H1 (cell line): ENCODE results near the gene NKTR. TPM values are rescaled to one million over a fixed set of nuclear protein-coding genes. Genes with fewer than 3 reads are reported as not detected.

Experiments used
- CTCF ChIA-PET: fragments of 300-600 bp; sonication (Branson Sonifier 250); formaldehyde crosslinking; loops from one replicate; lab custom pipeline; 2021; ENCODE audit not compliant: partially characterized antibody; lab: Charles Lee
- POLR2A ChIA-PET: fragments of 300-600 bp; sonication (Branson Sonifier 250); formaldehyde crosslinking; loops from one replicate; lab custom pipeline; 2021; ENCODE audit warnings: inconsistent platforms; ENCODE audit not compliant: partially characterized antibody; lab: Charles Lee
- DNase-seq, 2 experiments: peaks; one replicate each; pipeline versions ENCODE4 v3.0.0 to v3.0.0-alpha.2; 2010 to 2022; ENCODE audit warnings: low spot score in 2 of 2, low read depth in 1 of 2, mixed read lengths in 1 of 2
- FAIRE-seq: peaks from 2 replicates; lab custom pipeline; 2011; peaks lifted over from hg19 to GRCh38; lab: Jason Lieb, UNC
- H2AFZ ChIP-seq: 2 replicates; pipeline ENCODE4 v1.8.1; 2012; ENCODE audit warnings: low read length, inconsistent platforms
- H2AK5ac ChIP-seq: 2 replicates; pipeline ENCODE4 v1.6.1; 2013; ENCODE audit warnings: low read depth, low read length
- H2BK120ac ChIP-seq: replicated peaks from 2 replicates; pipeline ENCODE3; 2013; ENCODE audit warnings: low read depth, low read length, inconsistent platforms
- H2BK12ac ChIP-seq: 2 replicates; pipeline ENCODE4 v1.6.1; 2013; ENCODE audit warnings: low read depth, low read length
- H2BK15ac ChIP-seq: 2 replicates; pipeline ENCODE4 v1.6.1; 2013; ENCODE audit warnings: low read length
- H2BK20ac ChIP-seq: 2 replicates; pipeline ENCODE4 v1.6.1; 2013; ENCODE audit warnings: low read length
- H2BK5ac ChIP-seq: 2 replicates; pipeline ENCODE4 v1.6.1; 2013; ENCODE audit warnings: low read depth, low read length
- H3K14ac ChIP-seq: 2 replicates; pipeline ENCODE4 v1.6.1; 2013; ENCODE audit warnings: inconsistent platforms; ENCODE audit not compliant: insufficient read length
- H3K18ac ChIP-seq: 2 replicates; pipeline ENCODE4 v1.6.1; 2013; ENCODE audit warnings: low read length; ENCODE audit errors: extremely low read depth
- H3K23ac ChIP-seq: 2 replicates; pipeline ENCODE4 v1.6.1; 2013; ENCODE audit warnings: inconsistent platforms; ENCODE audit not compliant: insufficient read length
- H3K23me2 ChIP-seq: 2 replicates; pipeline ENCODE4 v1.6.1; 2013; ENCODE audit warnings: low read depth, low read length
- H3K27ac ChIP-seq: 2 replicates; pipeline ENCODE4 v1.6.1; 2011; ENCODE audit warnings: low read depth, low read length, inconsistent platforms
- H3K27me3 ChIP-seq, 4 experiments: replicated peaks in 1 of 4; 1 replicate in 1 of 4; 2 replicates in 3 of 4; pipeline versions ENCODE4 v1.6.1 to v1.8.1; 2011 to 2013; ENCODE audit warnings: low read length in 3 of 4, mild to moderate bottlenecking in 3 of 4, inconsistent platforms in 2 of 4, mixed read lengths in 2 of 4, moderate library complexity in 1 of 4; ENCODE audit not compliant: control insufficient read depth in 3 of 4, insufficient read depth in 3 of 4; ENCODE audit errors: extremely low read depth in 1 of 4
- H3K36me3 ChIP-seq, 4 experiments: 2 replicates each; pipeline versions ENCODE4 v1.6.1 to v1.8.1; 2011 to 2013; ENCODE audit warnings: mild to moderate bottlenecking in 4 of 4, low read length in 3 of 4, moderate library complexity in 2 of 4, control low read depth in 1 of 4, inconsistent platforms in 1 of 4; ENCODE audit not compliant: insufficient read depth in 4 of 4, control insufficient read depth in 2 of 4
- H3K4ac ChIP-seq: replicated peaks from 2 replicates; pipeline ENCODE3; 2013; ENCODE audit warnings: low read length, low read depth, mixed read lengths, inconsistent platforms; ENCODE audit not compliant: insufficient read length
- H3K4me1 ChIP-seq, 4 experiments: replicated peaks in 1 of 4; 1 replicate in 1 of 4; 2 replicates in 3 of 4; pipeline versions ENCODE4 v1.6.1 to v1.8.1; 2011 to 2013; ENCODE audit warnings: low read length in 3 of 4, inconsistent platforms in 2 of 4, mixed read lengths in 1 of 4; ENCODE audit not compliant: insufficient read depth in 4 of 4, control insufficient read depth in 3 of 4
- H3K4me2 ChIP-seq, 2 experiments: 2 replicates each; pipeline versions ENCODE4 v1.6.1 to v1.8.1; 2011 to 2013; ENCODE audit warnings: low read depth in 2 of 2, low read length in 2 of 2, control low read depth in 1 of 2, inconsistent platforms in 1 of 2, mild to moderate bottlenecking in 1 of 2; ENCODE audit not compliant: insufficient read depth in 1 of 2
- H3K4me3 ChIP-seq, 4 experiments: fragments of 200-600, 300-600 bp in 1 of 4; sonication (generic), shearing (Covaris generic), sonication (Bioruptor Twin) in 1 of 4; 2 replicates each; pipeline versions ENCODE4 v1.5.1 to v1.8.1; 2011 to 2016; ENCODE audit warnings: low read length in 4 of 4, low read depth in 3 of 4, control low read depth in 2 of 4, inconsistent platforms in 2 of 4, mild to moderate bottlenecking in 2 of 4, mixed read lengths in 1 of 4, moderate library complexity in 1 of 4; ENCODE audit not compliant: insufficient read depth in 2 of 4; ENCODE audit errors: extremely low read depth in 1 of 4
- H3K56ac ChIP-seq: replicated peaks from 2 replicates; pipeline ENCODE3; 2013; ENCODE audit warnings: low read depth, mild to moderate bottlenecking, mixed read lengths, low read length, inconsistent platforms; ENCODE audit not compliant: insufficient read length
- H3K79me1 ChIP-seq: 2 replicates; pipeline ENCODE4 v1.6.1; 2013; ENCODE audit warnings: low read depth, low read length, control low read depth
- H3K79me2 ChIP-seq, 2 experiments: 2 replicates each; pipeline versions ENCODE4 v1.6.1 to v1.8.1; 2012 to 2013; ENCODE audit warnings: low read length in 2 of 2, mild to moderate bottlenecking in 2 of 2, inconsistent platforms in 1 of 2; ENCODE audit not compliant: insufficient read depth in 2 of 2, control insufficient read depth in 1 of 2
- H3K9ac ChIP-seq, 4 experiments: replicated peaks in 1 of 4; 1 replicate in 1 of 4; 2 replicates in 3 of 4; pipeline versions ENCODE4 v1.6.1 to v1.8.1; 2011 to 2013; ENCODE audit warnings: low read depth in 3 of 4, low read length in 3 of 4, control low read depth in 2 of 4, mild to moderate bottlenecking in 2 of 4, moderate library complexity in 2 of 4, inconsistent platforms in 1 of 4; ENCODE audit errors: extremely low read depth in 1 of 4
- H3K9me3 ChIP-seq, 2 experiments: 2 replicates each; pipeline versions ENCODE4 v1.6.1 to v1.8.1; 2012 to 2013; ENCODE audit warnings: mild to moderate bottlenecking in 2 of 2, moderate library complexity in 2 of 2, control low read depth in 1 of 2, inconsistent platforms in 1 of 2, low read depth in 1 of 2, low read length in 1 of 2, mixed read lengths in 1 of 2; ENCODE audit not compliant: insufficient read depth in 2 of 2
- H4K20me1 ChIP-seq, 2 experiments: replicated peaks in 1 of 2; 2 replicates each; pipeline versions ENCODE3 to v1.8.1; 2011 to 2013; ENCODE audit warnings: inconsistent platforms in 2 of 2, low read length in 2 of 2, mild to moderate bottlenecking in 1 of 2; ENCODE audit not compliant: insufficient read depth in 2 of 2, control insufficient read depth in 1 of 2
- H4K5ac ChIP-seq: 2 replicates; pipeline ENCODE4 v1.6.1; 2013; ENCODE audit warnings: low read length, low read depth, mixed read lengths, inconsistent platforms; ENCODE audit not compliant: insufficient read length
- H4K8ac ChIP-seq: 2 replicates; pipeline ENCODE4 v1.8.0; 2013; ENCODE audit warnings: mild to moderate bottlenecking, moderate library complexity, low read length, inconsistent platforms; ENCODE audit not compliant: insufficient read depth; ENCODE audit errors: extremely low read depth
- H4K91ac ChIP-seq: replicated peaks from 2 replicates; pipeline ENCODE3; 2013; ENCODE audit warnings: low read length, mixed read lengths, inconsistent platforms; ENCODE audit not compliant: insufficient read length
- ATF3 ChIP-seq: IDR thresholded peaks from 2 replicates; pipeline ENCODE4 v1.6.1; 2011; ENCODE audit warnings: low read depth, mild to moderate bottlenecking, low read length; ENCODE audit not compliant: insufficient read depth
- MAFK ChIP-seq: IDR thresholded peaks from 2 replicates; pipeline ENCODE4 v1.6.1; 2012; ENCODE audit warnings: low read depth, mild to moderate bottlenecking, improper control_type of control experiment, low read length
- POU5F1 ChIP-seq: IDR thresholded peaks from 2 replicates; pipeline ENCODE4 v1.6.1; 2011; ENCODE audit warnings: low read depth, mild to moderate bottlenecking, low read length, moderate library complexity
- SP4 ChIP-seq: IDR thresholded peaks from 2 replicates; pipeline ENCODE4 v1.6.1; 2012; ENCODE audit warnings: low read length, inconsistent platforms
- USF2 ChIP-seq: IDR thresholded peaks from 2 replicates; pipeline ENCODE4 v1.6.1; 2011; ENCODE audit warnings: low read length, improper control_type of control experiment
- WGBS, 2 experiments: shearing (Covaris generic) in 1 of 2; methylation state at CpG; one replicate each; pipeline versions ENCODE4 v1.1.6 to v1.1.7; 2013 to 2015; ENCODE audit warnings: low lambda C conversion rate in 2 of 2, mixed read lengths in 2 of 2, inconsistent platforms in 1 of 2, low coverage in 1 of 2, missing lambda C conversion rate in 1 of 2; ENCODE audit not compliant: insufficient replicate concordance in 2 of 2, insufficient coverage in 1 of 2, insufficient read length in 1 of 2; ENCODE audit errors: extremely low coverage in 1 of 2, missing lambda C conversion rate in 1 of 2; 5-methylcytosine and 5-hydroxymethylcytosine counted together
- polyA plus RNA-seq, 7 experiments: library from polyadenylated mRNA; depleted of rRNA in 3 of 7; stranded (reverse) in 5 of 7; unstranded in 2 of 7; fragments of >200 nt in 5 of 7; fragments of 200-250 nt in 2 of 7; gene quantifications; 1 replicate in 5 of 7; 2 replicates in 1 of 7; 4 replicates in 1 of 7; pipeline versions ENCODE4 v1.2.1 to v1.2.3, GENCODE V29; 2011 to 2013; ENCODE audit warnings: missing spikeins in 2 of 7, mixed read lengths in 2 of 7
- total RNA-seq: library from RNA; stranded (reverse); fragmentation: NEBNext Ultra II Directional; extraction: Animal tissue kit (Norgen Biotek cat#: 25700); gene quantifications from 2 replicates; pipeline ENCODE4 v1.2.1, GENCODE V29; 2021

Gene NKTR
- total and polyA plus RNA-seq, 2 of the 8 experiments (the other 6 are each of a cell fraction or from before 2014, with no cell fraction given): 24.1 to 62.2 TPM

GRCh38 chr3:42602961-42603360 is 2.5 kb downstream of the NKTR start:
- H2BK15ac ChIP-seq: no peak overlapping the region
- H3K4me1 ChIP-seq: peaks cover 0 to 6% (median 3%) of the 10 kb centered on the region in 4 experiments; a peak in 5 of 7 replicates
- no peak overlapping the region for H2AFZ ChIP-seq
- no peak overlapping the region for H2BK5ac ChIP-seq
- H2AK5ac ChIP-seq: no peak overlapping the region
- H3K9me3 ChIP-seq: no peaks in the 10 kb centered on the region
- H3K9ac ChIP-seq: no peak overlapping the region
- no peak overlapping the region for H4K5ac ChIP-seq
- no peak overlapping the region for H3K14ac ChIP-seq
- H3K4me2 ChIP-seq: no peak overlapping the region; a peak in 1 of 4 replicates
- no peak overlapping the region for H2BK120ac ChIP-seq
- H3K56ac ChIP-seq: no peak overlapping the region
- H3K79me2 ChIP-seq: peaks cover 19 to 68% of the 10 kb centered on the region in 2 experiments
- FAIRE-seq: no peak
- H4K91ac ChIP-seq: no peak overlapping the region
- TF ChIP-seq USF2 (no peak), MAFK (no peak), SP4 (no peak), POU5F1 (no peak), ATF3 (no peak)
- peaks cover 6 to 10% of the 10 kb centered on the region in 2 experiments for H4K20me1 ChIP-seq
- ChIA-PET CTCF (interaction anchor here (0.9 to 3.6 kb wide), 5 partner anchors 10 to 35 kb away, joined by 3 to 26 read pairs (median 3); partner anchors contain the start of gene SEC22C), POLR2A (interaction anchor here (3.6 to 7.1 kb wide), 3 partner anchors 9 to 21 kb away, joined by 45 to 73 read pairs (median 52); partner anchors contain the start of genes SEC22C and SS18L2)
- H3K36me3 ChIP-seq: peaks cover 0 to 10% (median 0%) of the 10 kb centered on the region in 4 experiments; a peak in 1 of 8 replicates
- H3K79me1 ChIP-seq: no peaks in the 10 kb centered on the region
- H3K4ac ChIP-seq: no peak overlapping the region
- no peak overlapping the region for H2BK12ac ChIP-seq
- H3K4me3 ChIP-seq: peak overlapping the region in 1 of 4 experiments; percentile 91; a peak in 1 of 8 replicates
- no peak overlapping the region for H4K8ac ChIP-seq
- H3K23me2 ChIP-seq: peaks cover 5% of the 10 kb centered on the region
- H3K27ac ChIP-seq: no peak overlapping the region
- no peak overlapping the region for H3K18ac ChIP-seq
- whole genome bisulfite sequencing, 2 experiments: 100% methylated on average over 1 of the region's 1 CpG; no CpG with 5 or more reads in 1 of the 2 experiments
- no peak for DNase-seq
- no peak overlapping the region for H3K23ac ChIP-seq
- no peaks in the 10 kb centered on the region for H3K27me3 ChIP-seq
- H2BK20ac ChIP-seq: no peak overlapping the region
